WTC11 (cell line): ENCODE measurements around the gene CTNND1. TPM values are rescaled to one million over a fixed set of nuclear protein-coding genes. Genes with fewer than 3 reads are reported as not detected.

ENCODE experiments used
- ATAC-seq: fragments of 200-7000 bp; cut with Tn5 transposase; 2 replicates; pipeline ENCODE4 v1.10.0; 2021; ENCODE audit warnings: mild to moderate bottlenecking, moderate library complexity
- CTCF ChIA-PET: fragments of 300-600 bp; sonication (Branson Sonifier 250); formaldehyde crosslinking; loops from one replicate; lab custom pipeline; 2021; ENCODE audit warnings: antibody characterized with exemption; lab: Charles Lee
- POLR2A ChIA-PET: fragments of 350-600 bp; sonication (Branson Sonifier 250); formaldehyde crosslinking; loops from one replicate; lab custom pipeline; 2021; ENCODE audit warnings: antibody characterized with exemption; lab: Charles Lee
- DNase-seq: peaks from one replicate; pipeline ENCODE4 v3.0.0; 2021; ENCODE audit warnings: low spot score
- H3K27ac Mint-ChIP-seq: 2 replicates; pipeline ENCODE4 v1.8.0; 2021; ENCODE audit warnings: mixed read lengths
- H3K27me3 Mint-ChIP-seq: 2 replicates; pipeline ENCODE4 v1.8.0; 2021; ENCODE audit warnings: low read depth, mild to moderate bottlenecking, moderate library complexity, mixed read lengths
- H3K36me3 Mint-ChIP-seq: 2 replicates; pipeline ENCODE4 v1.8.0; 2021; ENCODE audit warnings: mixed read lengths
- H3K4me1 Mint-ChIP-seq: 2 replicates; pipeline ENCODE4 v1.8.0; 2022; ENCODE audit warnings: mixed read lengths
- H3K4me3 Mint-ChIP-seq: 2 replicates; pipeline ENCODE4 v1.8.0; 2021; ENCODE audit warnings: mild to moderate bottlenecking, moderate library complexity, mixed read lengths
- H3K9me3 Mint-ChIP-seq: 2 replicates; pipeline ENCODE4 v1.8.0; 2021; ENCODE audit warnings: mixed read lengths
- FOXP4 ChIP-seq: sonication (generic); formaldehyde crosslinking; IDR thresholded peaks from 2 replicates; pipeline ENCODE4 v1.8.0; 2022; ENCODE audit warnings: mild to moderate bottlenecking, missing genetic modification reagents
- GABPB1 ChIP-seq: sonication (generic); formaldehyde crosslinking; IDR thresholded peaks from 2 replicates; pipeline ENCODE4 v1.8.1; 2023; ENCODE audit warnings: mild to moderate bottlenecking, missing genetic modification reagents
- HMGXB4 ChIP-seq: sonication (generic); formaldehyde crosslinking; IDR thresholded peaks from 2 replicates; pipeline ENCODE4 v1.8.1; 2023; ENCODE audit warnings: mild to moderate bottlenecking, moderate library complexity, missing genetic modification reagents
- NR2C2 ChIP-seq: sonication (generic); formaldehyde crosslinking; IDR thresholded peaks from 2 replicates; pipeline ENCODE4 v1.8.0; 2022; ENCODE audit warnings: mild to moderate bottlenecking, missing genetic modification reagents
- SP1 ChIP-seq: sonication (generic); formaldehyde crosslinking; conservative IDR thresholded peaks from 2 replicates; pipeline ENCODE4 v1.8.1; 2022; ENCODE audit warnings: missing genetic modification reagents
- TCF7 ChIP-seq: sonication (generic); formaldehyde crosslinking; IDR thresholded peaks from 2 replicates; pipeline ENCODE4 v1.8.0; 2022; ENCODE audit warnings: mild to moderate bottlenecking, low read depth, missing genetic modification reagents, moderate library complexity
- USF2 ChIP-seq: sonication (generic); formaldehyde crosslinking; IDR thresholded peaks from 2 replicates; pipeline ENCODE4 v1.8.1; 2023; ENCODE audit warnings: mild to moderate bottlenecking, missing genetic modification reagents, moderate library complexity
- ZNF121 ChIP-seq: sonication (generic); formaldehyde crosslinking; IDR thresholded peaks from 2 replicates; pipeline ENCODE4 v1.8.0; 2023; ENCODE audit warnings: missing genetic modification reagents
- ZNF263 ChIP-seq: sonication (generic); formaldehyde crosslinking; IDR thresholded peaks from 2 replicates; pipeline ENCODE4 v1.8.1; 2022; ENCODE audit warnings: low read depth, mild to moderate bottlenecking, moderate library complexity, missing genetic modification reagents
- ZNF396 ChIP-seq: fragments of 250-450 bp; sonication (Bioruptor Pico); IDR thresholded peaks from 2 replicates; pipeline ENCODE4 v1.8.0; 2021; ENCODE audit warnings: mild to moderate bottlenecking, moderate library complexity, borderline replicate concordance
- ZNF671 ChIP-seq: fragments of 250-450 bp; sonication (Bioruptor Pico); IDR thresholded peaks from 2 replicates; pipeline ENCODE4 v1.8.0; 2021; ENCODE audit warnings: mild to moderate bottlenecking
- total RNA-seq: library from RNA; stranded (reverse); gene quantifications from 3 replicates; pipeline ENCODE4 v1.2.3, GENCODE V29; 2021
- TF ChIP-seq, protein P1 (sequence below): fragments of 250-450 bp; sonication (Bioruptor Pico); IDR thresholded peaks from 2 replicates; pipeline ENCODE4 v1.8.0; 2021; ENCODE audit warnings: mild to moderate bottlenecking
- TF ChIP-seq, protein P2 (sequence below): fragments of 250-450 bp; sonication (Bioruptor Pico); IDR thresholded peaks from 2 replicates; pipeline ENCODE4 v1.9.0; 2021; ENCODE audit warnings: mild to moderate bottlenecking, borderline replicate concordance
- TF ChIP-seq, protein P3 (sequence below): sonication (generic); formaldehyde crosslinking; IDR thresholded peaks from 2 replicates; pipeline ENCODE4 v1.8.0; 2022; ENCODE audit warnings: mild to moderate bottlenecking, missing genetic modification reagents

Gene CTNND1
- total RNA-seq, 1 experiment from 2014 or later: 165 TPM

GRCh38 chr11:57868491-57868890 lies 106.9 kb downstream of the CTNND1 start:
- H3K4me3 Mint-ChIP-seq: 0 out of 2 replicates have a peak overlapping the region, but pooled peaks have one; percentile 25

More at GRCh38 chr11:57868491-57868890, 106.9 kb downstream of the CTNND1 start:
- ChIA-PET CTCF (interaction anchor here (1.9 kb wide), 1 partner anchor 655 kb away, joined by 5 read pairs; no protein-coding TSS in a partner anchor), POLR2A (interaction anchor here (1.3 kb wide), 1 partner anchor 127 kb away, joined by 3 read pairs; the partner anchor contains the start of gene SELENOH)
- TF ChIP-seq NR2C2 (CRISPR knock-in tag) (no peak), ZNF121 (CRISPR knock-in tag) (no peak), TCF7 (CRISPR knock-in tag) (no peak), ZNF263 (no peak), USF2 (CRISPR knock-in tag) (no peak), HMGXB4 (CRISPR knock-in tag) (no peak), SP1 (CRISPR knock-in tag) (0 out of 2 replicates have a peak, but pooled peaks have one; percentile 28), ZNF671 (CRISPR knock-in tag) (no peak), ZNF396 (CRISPR knock-in tag) (no peak), GABPB1 (CRISPR knock-in tag) (no peak), FOXP4 (peak; percentile 21; the same call in 1 of the 2 replicates)
- TF ChIP-seq, protein P1, sequence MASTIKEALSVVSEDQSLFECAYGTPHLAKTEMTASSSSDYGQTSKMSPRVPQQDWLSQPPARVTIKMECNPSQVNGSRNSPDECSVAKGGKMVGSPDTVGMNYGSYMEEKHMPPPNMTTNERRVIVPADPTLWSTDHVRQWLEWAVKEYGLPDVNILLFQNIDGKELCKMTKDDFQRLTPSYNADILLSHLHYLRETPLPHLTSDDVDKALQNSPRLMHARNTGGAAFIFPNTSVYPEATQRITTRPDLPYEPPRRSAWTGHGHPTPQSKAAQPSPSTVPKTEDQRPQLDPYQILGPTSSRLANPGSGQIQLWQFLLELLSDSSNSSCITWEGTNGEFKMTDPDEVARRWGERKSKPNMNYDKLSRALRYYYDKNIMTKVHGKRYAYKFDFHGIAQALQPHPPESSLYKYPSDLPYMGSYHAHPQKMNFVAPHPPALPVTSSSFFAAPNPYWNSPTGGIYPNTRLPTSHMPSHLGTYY (CRISPR knock-in tag): peak; percentile 16; the same call in 1 of the 2 replicates
- TF ChIP-seq, protein P2, sequence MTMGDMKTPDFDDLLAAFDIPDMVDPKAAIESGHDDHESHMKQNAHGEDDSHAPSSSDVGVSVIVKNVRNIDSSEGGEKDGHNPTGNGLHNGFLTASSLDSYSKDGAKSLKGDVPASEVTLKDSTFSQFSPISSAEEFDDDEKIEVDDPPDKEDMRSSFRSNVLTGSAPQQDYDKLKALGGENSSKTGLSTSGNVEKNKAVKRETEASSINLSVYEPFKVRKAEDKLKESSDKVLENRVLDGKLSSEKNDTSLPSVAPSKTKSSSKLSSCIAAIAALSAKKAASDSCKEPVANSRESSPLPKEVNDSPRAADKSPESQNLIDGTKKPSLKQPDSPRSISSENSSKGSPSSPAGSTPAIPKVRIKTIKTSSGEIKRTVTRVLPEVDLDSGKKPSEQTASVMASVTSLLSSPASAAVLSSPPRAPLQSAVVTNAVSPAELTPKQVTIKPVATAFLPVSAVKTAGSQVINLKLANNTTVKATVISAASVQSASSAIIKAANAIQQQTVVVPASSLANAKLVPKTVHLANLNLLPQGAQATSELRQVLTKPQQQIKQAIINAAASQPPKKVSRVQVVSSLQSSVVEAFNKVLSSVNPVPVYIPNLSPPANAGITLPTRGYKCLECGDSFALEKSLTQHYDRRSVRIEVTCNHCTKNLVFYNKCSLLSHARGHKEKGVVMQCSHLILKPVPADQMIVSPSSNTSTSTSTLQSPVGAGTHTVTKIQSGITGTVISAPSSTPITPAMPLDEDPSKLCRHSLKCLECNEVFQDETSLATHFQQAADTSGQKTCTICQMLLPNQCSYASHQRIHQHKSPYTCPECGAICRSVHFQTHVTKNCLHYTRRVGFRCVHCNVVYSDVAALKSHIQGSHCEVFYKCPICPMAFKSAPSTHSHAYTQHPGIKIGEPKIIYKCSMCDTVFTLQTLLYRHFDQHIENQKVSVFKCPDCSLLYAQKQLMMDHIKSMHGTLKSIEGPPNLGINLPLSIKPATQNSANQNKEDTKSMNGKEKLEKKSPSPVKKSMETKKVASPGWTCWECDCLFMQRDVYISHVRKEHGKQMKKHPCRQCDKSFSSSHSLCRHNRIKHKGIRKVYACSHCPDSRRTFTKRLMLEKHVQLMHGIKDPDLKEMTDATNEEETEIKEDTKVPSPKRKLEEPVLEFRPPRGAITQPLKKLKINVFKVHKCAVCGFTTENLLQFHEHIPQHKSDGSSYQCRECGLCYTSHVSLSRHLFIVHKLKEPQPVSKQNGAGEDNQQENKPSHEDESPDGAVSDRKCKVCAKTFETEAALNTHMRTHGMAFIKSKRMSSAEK (CRISPR knock-in tag): 0 out of 2 replicates have a peak, but pooled peaks have one; percentile 16
- TF ChIP-seq, protein P3, sequence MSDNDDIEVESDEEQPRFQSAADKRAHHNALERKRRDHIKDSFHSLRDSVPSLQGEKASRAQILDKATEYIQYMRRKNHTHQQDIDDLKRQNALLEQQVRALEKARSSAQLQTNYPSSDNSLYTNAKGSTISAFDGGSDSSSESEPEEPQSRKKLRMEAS (CRISPR knock-in tag): peak; percentile 32; the same call in 1 of the 2 replicates
- peak; percentile 95 for ATAC-seq
- Mint-ChIP-seq H3K36me3 (peaks cover 6% of the 10 kb centered on the region), H3K27me3 (peaks cover 12% of the 10 kb centered on the region), H3K27ac (peak overlapping the region; percentile 87), H3K9me3 (peaks cover 18% of the 10 kb centered on the region), H3K4me1 (peaks cover 38% of the 10 kb centered on the region)
- DNase-seq: peak; percentile 69

Other genes with a start within 250 kb of the CTNND1 start
- 20.5 to 27.1 TPM (median 21.5 TPM) in 3 replicates for gene SLC43A1, start 246.1 kb upstream of the CTNND1 start, total RNA-seq
- 63.5 to 92.8 TPM (median 68.4 TPM) in 3 replicates for gene TIMM10, start 231.0 kb upstream of the CTNND1 start, total RNA-seq
- gene SMTNL1, start 224.2 kb upstream of the CTNND1 start, total RNA-seq: 0.26 to 0.39 TPM (median 0.34 TPM) in 3 replicates
- gene UBE2L6, start 194.1 kb upstream of the CTNND1 start, total RNA-seq: 38.8 to 48.5 TPM (median 47.4 TPM) in 3 replicates
- gene SERPING1, start 164.1 kb upstream of the CTNND1 start, total RNA-seq: 49.1 to 51.8 TPM (median 50.2 TPM) in 3 replicates
- 0.15 to 0.30 TPM in 2 of 3 replicates, not detected in the other for gene YPEL4, start 111.9 kb upstream of the CTNND1 start, total RNA-seq
- gene CLP1, start 104.0 kb upstream of the CTNND1 start, total RNA-seq: 24.5 to 26.3 TPM (median 24.6 TPM) in 3 replicates
- 49.3 to 51.6 TPM (median 50.5 TPM) in 3 replicates for gene ZDHHC5, start 93.7 kb upstream of the CTNND1 start, total RNA-seq
- gene MED19, start 49.6 kb upstream of the CTNND1 start, total RNA-seq: 18.0 to 19.9 TPM (median 19.1 TPM) in 3 replicates
- 84.9 to 85.7 TPM (median 85.4 TPM) in 3 replicates for gene TMX2, start 49.2 kb upstream of the CTNND1 start, total RNA-seq
- 251 to 266 TPM (median 259 TPM) in 3 replicates for gene SELENOH, start 20.3 kb upstream of the CTNND1 start, total RNA-seq
- gene BTBD18, start 10.0 kb upstream of the CTNND1 start, total RNA-seq: 0.09 to 0.14 TPM in 2 of 3 replicates, not detected in the other